GM18873 (cell line): ENCODE data around the gene RNF41.

Experiments
- ATAC-seq: cut with Tn5 transposase; IDR thresholded peaks from one replicate; pipeline ENCODE4 v1.9.1; 2021; ENCODE audit warnings: mild to moderate bottlenecking, moderate library complexity, moderate number of reproducible peaks; ENCODE audit not compliant: unreplicated experiment, low FRiP score

RNF41 gene

GRCh38 chr12:56155256-56155845 lies 66.4 kb downstream of the RNF41 start:
- no peak for ATAC-seq

GRCh38 chr12:56154818-56155217 lies 66.9 kb downstream of the RNF41 start:
- ATAC-seq: no peak

- no peak for ATAC-seq
These were observed 67.4 kb downstream of the RNF41 start for GRCh38 chr12:56154246-56154771.

DNA sequence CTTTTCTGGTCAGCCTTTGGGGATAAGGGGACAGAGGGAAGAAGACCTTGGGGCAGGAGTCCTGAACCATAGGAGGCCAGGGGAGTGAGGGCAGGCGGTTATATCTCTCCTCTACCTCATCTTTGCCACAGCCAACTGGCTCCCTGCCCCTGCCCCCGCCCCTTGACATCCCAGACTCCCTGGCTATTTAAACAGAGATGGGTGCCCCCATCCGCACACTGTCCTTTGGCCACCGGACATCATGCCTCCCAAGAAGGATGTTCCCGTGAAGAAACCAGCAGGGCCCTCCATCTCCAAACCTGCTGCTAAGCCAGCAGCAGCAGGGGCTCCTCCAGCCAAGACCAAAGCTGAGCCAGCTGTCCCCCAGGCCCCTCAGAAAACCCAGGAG lies 68.0 kb downstream of the RNF41 start:
- no peak for ATAC-seq

GRCh38 chr12:56152756-56153677 lies 68.7 kb downstream of the RNF41 start:
- ATAC-seq: no peak
